SK-N-MC (cell line): ENCODE results near the gene AP4S1.

Source experiments
- DNase-seq: peaks from one replicate; pipeline ENCODE4 v3.0.0-alpha.2; 2011; ENCODE audit warnings: low read depth, low spot score
- H3K27ac ChIP-seq: fragments of 200-600 bp; sonication (generic); 2 replicates; pipeline ENCODE4 v1.5.1; 2016; ENCODE audit warnings: mixed run types
- H3K36me3 ChIP-seq: fragments of 200-600 bp; sonication (generic); 2 replicates; pipeline ENCODE4 v1.6.1; 2017; ENCODE audit warnings: antibody characterized with exemption, low read length, mixed read lengths; ENCODE audit not compliant: insufficient read depth
- H3K4me3 ChIP-seq: fragments of 200-600 bp; sonication (generic); 2 replicates; pipeline ENCODE4 v1.5.1; 2016
- H3K9ac ChIP-seq: fragments of 200-600 bp; sonication (generic); 2 replicates; pipeline ENCODE4 v1.8.0; 2017; ENCODE audit warnings: mixed run types, mixed read lengths; ENCODE audit not compliant: insufficient read length
- H3K9me3 ChIP-seq: fragments of 200-600 bp; sonication (generic); 2 replicates; pipeline ENCODE4 v1.6.1; 2017; ENCODE audit warnings: low read depth, mild to moderate bottlenecking, antibody characterized with exemption, low read length, moderate library complexity, mixed read lengths
- EZH2 ChIP-seq: fragments of 200-600 bp; sonication (generic); IDR thresholded peaks from one replicate; pipeline ENCODE4 v1.6.1; 2017; ENCODE audit warnings: antibody characterized with exemption
- FOXP2 ChIP-seq: optimal IDR thresholded peaks from 2 replicates; pipeline ENCODE3; 2011; ENCODE audit warnings: mild to moderate bottlenecking, moderate library complexity; ENCODE audit not compliant: insufficient read depth; ENCODE audit errors: extremely low read length, control extremely low read depth
- POLR2AphosphoS5 ChIP-seq: IDR thresholded peaks from 2 replicates; pipeline ENCODE4 v1.6.1; 2012; ENCODE audit warnings: mild to moderate bottlenecking, low read depth, low read length, borderline replicate concordance

Gene AP4S1

DNA sequence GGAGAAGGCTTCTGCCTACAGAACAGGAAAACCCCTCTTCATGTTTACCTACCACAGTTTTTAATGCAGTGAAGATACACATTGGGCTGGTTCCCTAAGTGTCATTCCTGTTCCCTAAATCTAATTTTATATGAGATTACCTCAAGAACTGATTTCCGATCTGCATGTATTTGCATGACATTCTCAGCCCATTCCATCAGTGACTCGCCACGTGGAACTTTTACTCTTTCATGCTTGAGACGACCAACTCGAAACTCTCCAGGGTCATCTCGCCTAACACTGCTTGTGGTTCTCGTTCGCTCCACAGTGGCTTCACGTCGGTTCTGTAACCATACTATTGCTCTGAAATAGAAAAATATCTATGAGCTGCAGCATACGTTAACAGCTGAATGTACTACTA lies 83.8 kb downstream of the AP4S1 start:
- no peaks in the 10 kb centered on the region for H3K9me3 ChIP-seq
- DNase-seq: no peak
- TF ChIP-seq POLR2AphosphoS5 (no peak), EZH2 (no peak), FOXP2 (no peak)
- no peak overlapping the region for H3K4me3 ChIP-seq
- H3K9ac ChIP-seq: no peak overlapping the region
- H3K27ac ChIP-seq: no peak overlapping the region
- peaks cover 92% of the 10 kb centered on the region for H3K36me3 ChIP-seq

DNA sequence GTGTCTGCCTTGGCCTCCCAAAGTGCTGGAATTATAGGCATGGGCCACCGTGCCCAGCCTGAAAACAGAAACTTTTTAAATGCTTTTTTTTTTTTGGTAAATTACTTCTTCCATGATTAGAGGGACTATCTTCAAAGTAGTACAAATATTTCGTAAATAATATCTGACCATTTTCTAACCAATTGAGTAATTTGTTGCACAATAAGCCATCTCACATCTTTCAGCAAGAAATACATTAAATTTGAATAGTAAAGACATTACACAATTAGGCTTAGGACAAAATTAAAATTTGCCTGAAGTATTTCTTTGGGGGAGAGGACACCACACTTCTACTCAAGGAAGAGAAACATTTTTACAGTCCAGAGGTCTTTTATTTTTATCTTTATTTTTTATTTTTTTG lies 85.4 kb downstream of the AP4S1 start:
- TF ChIP-seq FOXP2: no peak
- no peak for TF ChIP-seq POLR2AphosphoS5
- no peak for TF ChIP-seq EZH2
- no peak overlapping the region for H3K4me3 ChIP-seq
- H3K27ac ChIP-seq: no peak overlapping the region
- no peak for DNase-seq
- H3K9ac ChIP-seq: no peak overlapping the region
- H3K36me3 ChIP-seq: peaks cover 89% of the 10 kb centered on the region
- H3K9me3 ChIP-seq: no peaks in the 10 kb centered on the region

- TF ChIP-seq POLR2AphosphoS5 (no peak), FOXP2 (no peak), EZH2 (no peak)
- H3K9me3 ChIP-seq: no peaks in the 10 kb centered on the region
- H3K9ac ChIP-seq: no peak overlapping the region
- H3K36me3 ChIP-seq: peaks cover 84% of the 10 kb centered on the region
- no peak for DNase-seq
- no peak overlapping the region for H3K27ac ChIP-seq
- no peak overlapping the region for H3K4me3 ChIP-seq
Measured at GRCh38 chr14:31113794-31114193, 88.3 kb downstream of the AP4S1 start.

GRCh38 chr14:31118892-31119291 lies 93.4 kb downstream of the AP4S1 start:
- H3K9me3 ChIP-seq: no peaks in the 10 kb centered on the region
- no peak overlapping the region for H3K27ac ChIP-seq
- no peak for DNase-seq
- TF ChIP-seq POLR2AphosphoS5 (no peak), FOXP2 (no peak), EZH2 (no peak)
- no peak overlapping the region for H3K4me3 ChIP-seq
- peaks cover 86% of the 10 kb centered on the region for H3K36me3 ChIP-seq
- no peak overlapping the region for H3K9ac ChIP-seq

DNA sequence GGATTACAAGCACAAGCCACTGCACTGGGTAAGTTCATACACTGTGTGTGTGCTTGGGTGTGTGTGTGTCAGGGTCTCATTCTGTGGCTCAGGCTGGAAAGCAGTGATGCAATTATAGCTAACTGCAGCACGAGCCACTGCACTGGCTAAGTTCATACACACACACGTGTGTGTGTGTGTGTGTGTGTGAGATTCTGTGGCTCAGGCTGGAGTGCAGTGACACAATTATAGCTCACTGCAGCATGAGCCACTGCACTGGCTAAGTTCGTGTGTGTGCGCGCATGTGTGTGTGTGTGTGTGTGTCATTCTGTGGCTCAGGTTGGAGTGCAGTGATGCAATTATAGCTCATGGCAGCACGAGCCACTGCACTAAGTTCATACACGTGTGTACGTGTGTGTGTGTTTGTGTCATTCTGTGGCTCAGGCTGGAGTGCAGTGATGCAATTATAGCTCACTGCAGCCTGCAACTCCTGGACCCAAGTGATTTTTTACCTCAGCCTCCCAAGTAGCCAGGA lies 96.7 kb downstream of the AP4S1 start:
- Histone ChIP-seq H3K27ac (no peak overlapping the region), H3K9ac (no peak overlapping the region), H3K9me3 (no peaks in the 10 kb centered on the region), H3K4me3 (no peak overlapping the region), H3K36me3 (peaks cover 69% of the 10 kb centered on the region)
- TF ChIP-seq FOXP2 (no peak), EZH2 (no peak), POLR2AphosphoS5 (no peak)
- no peak for DNase-seq

DNA sequence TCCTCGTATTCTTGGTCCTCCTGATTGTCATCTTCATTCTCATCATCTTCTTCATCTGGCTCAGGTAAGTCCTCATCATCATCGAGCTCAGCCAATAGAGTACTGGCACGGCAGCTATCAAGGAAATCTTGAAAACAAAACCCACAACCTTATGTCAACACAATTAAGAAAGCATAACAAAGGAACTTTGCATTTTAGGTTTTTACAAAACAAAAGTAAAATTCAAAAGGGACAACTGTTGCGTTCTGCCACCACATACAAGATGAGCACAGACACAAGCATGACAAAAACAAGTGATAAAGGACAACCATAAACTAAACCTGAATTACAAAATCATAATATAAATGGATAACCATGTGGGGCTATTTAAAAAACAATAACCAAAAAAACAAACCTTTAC lies 97.5 kb downstream of the AP4S1 start:
- Histone ChIP-seq H3K9me3 (no peaks in the 10 kb centered on the region), H3K27ac (no peak overlapping the region), H3K36me3 (peaks cover 67% of the 10 kb centered on the region), H3K4me3 (no peak overlapping the region), H3K9ac (no peak overlapping the region)
- TF ChIP-seq FOXP2 (no peak), EZH2 (no peak), POLR2AphosphoS5 (no peak)
- no peak for DNase-seq

GRCh38 chr14:31124197-31124596 lies 98.7 kb downstream of the AP4S1 start:
- H3K9me3 ChIP-seq: no peaks in the 10 kb centered on the region
- DNase-seq: no peak
- no peak overlapping the region for H3K9ac ChIP-seq
- H3K27ac ChIP-seq: no peak overlapping the region
- TF ChIP-seq FOXP2: no peak
- no peak for TF ChIP-seq EZH2
- no peak for TF ChIP-seq POLR2AphosphoS5
- no peak overlapping the region for H3K4me3 ChIP-seq
- H3K36me3 ChIP-seq: peaks cover 70% of the 10 kb centered on the region

GRCh38 chr14:31125231-31125630 lies 99.8 kb downstream of the AP4S1 start:
- Histone ChIP-seq H3K9ac (no peak overlapping the region), H3K4me3 (no peak overlapping the region), H3K27ac (no peak overlapping the region), H3K36me3 (peaks cover 70% of the 10 kb centered on the region), H3K9me3 (no peaks in the 10 kb centered on the region)
- TF ChIP-seq EZH2 (no peak), FOXP2 (no peak), POLR2AphosphoS5 (no peak)
- no peak for DNase-seq

- TF ChIP-seq POLR2AphosphoS5 (no peak), EZH2 (no peak), FOXP2 (no peak)
- Histone ChIP-seq H3K9ac (no peak overlapping the region), H3K36me3 (peaks cover 65% of the 10 kb centered on the region)
Measured at GRCh38 chr14:31126680-31127079, 101.2 kb downstream of the AP4S1 start.

More at GRCh38 chr14:31126680-31127079, 101.2 kb downstream of the AP4S1 start:
- H3K4me3 ChIP-seq: no peak overlapping the region
- H3K9me3 ChIP-seq: no peaks in the 10 kb centered on the region
- no peak for DNase-seq
- no peak overlapping the region for H3K27ac ChIP-seq
